Stimulated activated CD8-positive, alpha-beta memory T cell treated with anti-CD3 and anti-CD28 coated beads, Interleukin-4, amount 100 ng/mL, for 24 hours (primary cell): Measurements from ENCODE around the gene KPTN.

ENCODE experiments used
- DNase-seq: peaks from one replicate; pipeline ENCODE4 v3.0.0-alpha.2; 2020; ENCODE audit warnings: low read depth

The KPTN gene

GRCh38 chr19:47467914-47468313, 16.1 kb downstream of the KPTN start:
- DNase-seq = no peak

GRCh38 chr19:47465957-47466356, 18.1 kb downstream of the KPTN start:
- no peak for DNase-seq

GRCh38 chr19:47464675-47465419, 19.2 kb downstream of the KPTN start:
- no peak for DNase-seq

GRCh38 chr19:47461876-47462275, 22.1 kb downstream of the KPTN start:
- DNase-seq = no peak

- DNase-seq = no peak
These were observed 24.5 kb downstream of the KPTN start for GRCh38 chr19:47459477-47459876.

- no peak for DNase-seq
These were observed 25.3 kb downstream of the KPTN start for GRCh38 chr19:47458672-47459071.

GRCh38 chr19:47456721-47457474, 27.1 kb downstream of the KPTN start:
- DNase-seq = no peak

GRCh38 chr19:47450478-47450877, 33.5 kb downstream of the KPTN start:
- no peak for DNase-seq

- no peak for DNase-seq
These were observed 35.7 kb downstream of the KPTN start for GRCh38 chr19:47448360-47448727.

GRCh38 chr19:47447470-47448359, 36.3 kb downstream of the KPTN start:
- DNase-seq = peak; percentile 25

GRCh38 chr19:47446534-47447469, 37.2 kb downstream of the KPTN start:
- DNase-seq = no peak

GRCh38 chr19:47445937-47446402, 38.0 kb downstream of the KPTN start:
- DNase-seq = peak; percentile 37

- no peak for DNase-seq
These were observed 38.5 kb downstream of the KPTN start for GRCh38 chr19:47445527-47445926.

- DNase-seq = no peak
These were observed 39.6 kb downstream of the KPTN start for GRCh38 chr19:47444388-47444821.

- DNase-seq = no peak
These were observed 40.7 kb downstream of the KPTN start for GRCh38 chr19:47443331-47443730.

- no peak for DNase-seq
These were observed 45.2 kb downstream of the KPTN start for GRCh38 chr19:47438793-47439220.

GRCh38 chr19:47437500-47437899, 46.5 kb downstream of the KPTN start:
- no peak for DNase-seq

- DNase-seq = peak; percentile 75
These were observed 47.2 kb downstream of the KPTN start for GRCh38 chr19:47436712-47437401.

GRCh38 chr19:47435883-47436417, 48.1 kb downstream of the KPTN start:
- no peak for DNase-seq

- no peak for DNase-seq
These were observed 48.8 kb downstream of the KPTN start for GRCh38 chr19:47435196-47435595.
